ENCODE data around the gene CCDC102B. TPM values are rescaled to one million over a fixed set of nuclear protein-coding genes. Genes with fewer than 3 reads are reported as not detected.

The CCDC102B gene
- polyA plus RNA-seq, 1 donor, result 8.2 TPM

DNA sequence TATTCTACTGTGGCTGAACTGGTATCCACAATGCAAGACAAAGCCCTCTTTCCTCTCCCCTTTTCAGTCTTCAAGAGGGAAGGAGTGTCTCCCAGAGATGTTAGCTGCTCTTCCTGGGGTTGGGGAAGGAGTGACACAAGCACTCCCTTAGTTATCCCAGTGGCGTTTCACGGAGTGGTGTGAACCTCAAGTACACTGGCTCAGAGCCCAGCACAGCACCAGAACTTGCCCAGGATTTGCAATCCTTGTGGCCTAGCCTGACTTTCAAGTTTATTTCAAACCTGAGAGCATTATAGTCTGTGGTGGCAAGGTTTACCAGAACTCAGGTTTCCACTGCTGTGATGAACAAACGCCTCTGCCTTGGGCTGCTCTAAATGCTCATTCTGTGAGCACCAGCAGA is 162.5 kb downstream of the CCDC102B start:
- no peaks in the 10 kb centered on the region for H3K27me3 ChIP-seq (ENCODE audit: control insufficient read depth, insufficient read depth, low read length)
- no peaks in the 10 kb centered on the region for H3K9me3 ChIP-seq (ENCODE audit: control insufficient read depth, low read depth, low read length)
- no CpG with 5 or more reads among the region's 3 CpGs for WGBS (ENCODE audit: insufficient coverage, low lambda C conversion rate)
- H3K4me1 ChIP-seq (ENCODE audit: control insufficient read depth, insufficient read depth, low read length), result no peaks in the 10 kb centered on the region
- no peaks in the 10 kb centered on the region for H3K36me3 ChIP-seq (ENCODE audit: control insufficient read depth, insufficient read depth, low read length)
- DNase-seq, result peak in 1 of 2 donors; percentile 4
- H3K27ac ChIP-seq (ENCODE audit: low read length), result no peak overlapping the region
- no peak overlapping the region for H3K4me3 ChIP-seq (ENCODE audit: low read length)

DNA sequence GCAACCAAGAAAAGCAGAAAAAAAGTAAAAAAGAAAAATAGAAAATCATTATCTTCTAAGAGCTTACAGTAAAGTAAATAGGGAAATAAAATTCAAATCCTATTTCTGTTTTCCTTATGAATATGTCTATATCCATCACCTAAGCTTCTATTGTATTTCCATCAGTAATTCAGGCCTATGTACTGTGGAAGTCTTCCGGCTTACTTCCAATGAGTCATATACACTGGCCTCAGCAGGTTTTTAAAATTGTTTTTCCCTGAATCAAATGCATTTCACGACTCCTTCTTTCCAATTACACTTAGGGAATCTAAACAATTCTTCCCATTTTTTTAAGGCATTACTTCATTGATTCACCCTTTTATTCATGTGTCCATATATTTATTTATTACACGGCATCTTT is 164.7 kb downstream of the CCDC102B start:
- no peaks in the 10 kb centered on the region for H3K36me3 ChIP-seq (ENCODE audit: control insufficient read depth, insufficient read depth, low read length)
- H3K9me3 ChIP-seq (ENCODE audit: control insufficient read depth, low read depth, low read length), result no peaks in the 10 kb centered on the region
- WGBS (ENCODE audit: insufficient coverage, low lambda C conversion rate), result 95% methylated on average over 2 of the region's 3 CpGs
- DNase-seq, result no peak
- H3K4me3 ChIP-seq (ENCODE audit: low read length), result no peak overlapping the region
- no peak overlapping the region for H3K27ac ChIP-seq (ENCODE audit: low read length)
- H3K4me1 ChIP-seq (ENCODE audit: control insufficient read depth, insufficient read depth, low read length), result no peaks in the 10 kb centered on the region
- no peaks in the 10 kb centered on the region for H3K27me3 ChIP-seq (ENCODE audit: control insufficient read depth, insufficient read depth, low read length)

DNA sequence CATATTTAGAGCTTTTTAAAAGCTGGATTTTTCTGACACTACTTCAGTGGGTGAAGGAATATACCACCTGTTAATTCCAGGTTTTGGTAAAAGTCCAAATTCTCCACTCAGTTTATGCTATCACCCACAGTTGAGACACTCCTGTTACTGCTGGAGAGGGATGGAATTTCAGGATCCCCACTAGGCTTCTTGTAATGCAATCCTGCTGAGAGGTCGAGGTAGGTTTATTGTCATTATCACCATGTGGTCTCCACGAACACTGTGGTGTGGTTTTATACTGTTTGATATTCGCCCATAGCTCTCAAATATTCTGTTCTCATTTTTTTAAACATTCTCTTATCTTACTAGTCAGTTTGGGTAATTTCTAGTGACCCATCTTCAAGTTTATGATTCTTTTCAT is 167.9 kb downstream of the CCDC102B start:
- Histone ChIP-seq H3K4me1 (ENCODE audit: control insufficient read depth, insufficient read depth, low read length) (no peaks in the 10 kb centered on the region), H3K9me3 (ENCODE audit: control insufficient read depth, low read depth, low read length) (no peaks in the 10 kb centered on the region), H3K36me3 (ENCODE audit: control insufficient read depth, insufficient read depth, low read length) (no peaks in the 10 kb centered on the region), H3K4me3 (ENCODE audit: low read length) (no peak overlapping the region), H3K27ac (ENCODE audit: low read length) (no peak overlapping the region), H3K27me3 (ENCODE audit: control insufficient read depth, insufficient read depth, low read length) (no peaks in the 10 kb centered on the region)
- WGBS (ENCODE audit: insufficient coverage, low lambda C conversion rate), result 86% methylated on average over 1 of the region's 3 CpGs
- DNase-seq, result peak in 1 of 2 donors; percentile 8

DNA sequence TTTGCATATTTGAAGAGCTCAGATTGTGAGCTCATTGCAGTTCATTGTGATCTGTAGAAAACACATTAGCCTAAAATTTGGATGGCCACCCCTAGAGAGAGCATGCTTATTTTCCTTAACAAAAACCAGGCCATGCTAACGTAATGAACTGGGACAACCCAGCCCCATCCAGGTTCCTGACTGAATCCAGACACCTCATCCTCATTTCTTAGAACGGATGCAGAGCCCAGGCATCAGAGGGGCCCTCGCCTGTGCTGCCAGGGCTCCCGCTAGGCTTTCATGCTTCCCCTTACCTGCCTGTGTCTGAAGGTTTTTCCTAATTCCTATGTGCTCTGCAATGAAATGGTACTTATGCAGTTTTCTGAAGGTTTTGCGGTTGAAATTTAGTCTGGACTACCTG is 171.1 kb downstream of the CCDC102B start:
- 90% methylated on average over 2 of the region's 5 CpGs for WGBS (ENCODE audit: insufficient coverage, low lambda C conversion rate)
- Histone ChIP-seq H3K27ac (ENCODE audit: low read length) (no peak overlapping the region), H3K4me3 (ENCODE audit: low read length) (no peak overlapping the region), H3K4me1 (ENCODE audit: control insufficient read depth, insufficient read depth, low read length) (no peaks in the 10 kb centered on the region), H3K9me3 (ENCODE audit: control insufficient read depth, low read depth, low read length) (no peaks in the 10 kb centered on the region), H3K36me3 (ENCODE audit: control insufficient read depth, insufficient read depth, low read length) (no peaks in the 10 kb centered on the region), H3K27me3 (ENCODE audit: control insufficient read depth, insufficient read depth, low read length) (no peaks in the 10 kb centered on the region)
- DNase-seq, result no peak

DNA sequence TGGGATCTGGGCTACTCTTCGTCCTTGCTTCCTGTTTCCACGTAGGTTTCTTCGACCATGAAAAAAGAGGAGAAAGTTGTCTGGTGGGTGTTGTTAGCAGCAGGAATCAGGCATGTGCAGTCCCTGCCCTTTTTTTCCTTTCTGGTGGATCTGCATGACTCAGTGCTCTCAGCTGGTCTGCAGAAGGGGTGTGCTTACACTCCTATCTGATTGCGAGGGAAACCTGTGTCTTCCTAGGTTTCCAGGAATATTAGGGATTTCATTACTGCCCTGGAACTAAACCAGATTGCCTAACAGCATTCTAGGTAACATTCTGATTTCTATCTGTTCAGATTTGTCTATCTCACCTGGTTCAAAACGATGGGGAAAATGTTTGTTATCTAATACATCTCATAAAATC is 174.3 kb downstream of the CCDC102B start:
- Histone ChIP-seq H3K27ac (ENCODE audit: low read length) (no peak overlapping the region), H3K36me3 (ENCODE audit: control insufficient read depth, insufficient read depth, low read length) (no peaks in the 10 kb centered on the region), H3K9me3 (ENCODE audit: control insufficient read depth, low read depth, low read length) (no peaks in the 10 kb centered on the region), H3K4me3 (ENCODE audit: low read length) (no peak overlapping the region), H3K27me3 (ENCODE audit: control insufficient read depth, insufficient read depth, low read length) (no peaks in the 10 kb centered on the region), H3K4me1 (ENCODE audit: control insufficient read depth, insufficient read depth, low read length) (no peaks in the 10 kb centered on the region)
- no CpG with 5 or more reads among the region's 5 CpGs for WGBS (ENCODE audit: insufficient coverage, low lambda C conversion rate)
- no peak for DNase-seq

DNA sequence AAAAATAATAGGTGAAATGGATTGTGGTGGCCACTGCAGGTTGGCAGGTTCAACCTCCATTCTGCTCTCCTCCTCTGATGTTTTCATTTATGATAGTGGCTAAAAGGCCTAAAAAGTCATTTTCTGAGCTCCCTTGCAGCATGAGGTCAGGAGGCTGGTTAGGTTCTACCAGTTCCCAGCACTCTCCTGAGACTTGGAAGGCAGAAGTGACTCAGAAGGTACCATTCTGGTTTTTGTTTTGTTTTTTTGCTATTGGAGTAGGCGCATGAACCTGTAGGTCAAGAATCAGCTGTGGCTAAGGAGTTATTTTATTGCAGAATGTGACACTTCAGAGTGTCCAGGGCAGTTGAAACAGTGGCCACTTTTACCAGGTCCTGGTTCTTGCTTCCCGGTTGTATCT is 181.9 kb downstream of the CCDC102B start:
- Histone ChIP-seq H3K4me3 (ENCODE audit: low read length) (no peak overlapping the region), H3K27me3 (ENCODE audit: control insufficient read depth, insufficient read depth, low read length) (no peaks in the 10 kb centered on the region), H3K4me1 (ENCODE audit: control insufficient read depth, insufficient read depth, low read length) (no peaks in the 10 kb centered on the region), H3K9me3 (ENCODE audit: control insufficient read depth, low read depth, low read length) (no peaks in the 10 kb centered on the region), H3K36me3 (ENCODE audit: control insufficient read depth, insufficient read depth, low read length) (no peaks in the 10 kb centered on the region), H3K27ac (ENCODE audit: low read length) (no peak overlapping the region)
- DNase-seq, result no peak
- WGBS (ENCODE audit: insufficient coverage, low lambda C conversion rate), result no CpG with 5 or more reads among the region's 2 CpGs

DNA sequence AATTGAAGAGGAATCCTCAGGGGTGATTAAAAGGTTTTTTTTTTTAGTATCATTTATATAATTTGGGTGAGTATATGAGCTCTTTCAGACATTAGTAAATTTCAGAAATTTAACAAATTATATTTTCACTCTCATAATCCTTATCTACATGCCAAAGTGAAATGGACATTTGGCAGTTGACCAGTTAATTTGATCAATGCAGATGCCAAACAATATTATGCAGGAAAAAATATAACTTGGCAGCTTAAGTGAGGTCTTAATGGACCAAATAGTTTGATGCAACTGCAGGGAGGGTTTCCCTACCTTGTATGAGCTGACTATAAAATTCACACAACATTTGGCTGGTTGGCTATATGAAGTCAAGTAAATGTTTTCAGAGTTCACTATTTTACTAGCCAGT is 185.2 kb downstream of the CCDC102B start:
- H3K36me3 ChIP-seq (ENCODE audit: control insufficient read depth, insufficient read depth, low read length), result no peaks in the 10 kb centered on the region
- H3K27me3 ChIP-seq (ENCODE audit: control insufficient read depth, insufficient read depth, low read length), result no peaks in the 10 kb centered on the region
- H3K4me1 ChIP-seq (ENCODE audit: control insufficient read depth, insufficient read depth, low read length), result no peaks in the 10 kb centered on the region
- no peak overlapping the region for H3K4me3 ChIP-seq (ENCODE audit: low read length)
- DNase-seq, result no peak
- H3K9me3 ChIP-seq (ENCODE audit: control insufficient read depth, low read depth, low read length), result no peaks in the 10 kb centered on the region
- no peak overlapping the region for H3K27ac ChIP-seq (ENCODE audit: low read length)

DNA sequence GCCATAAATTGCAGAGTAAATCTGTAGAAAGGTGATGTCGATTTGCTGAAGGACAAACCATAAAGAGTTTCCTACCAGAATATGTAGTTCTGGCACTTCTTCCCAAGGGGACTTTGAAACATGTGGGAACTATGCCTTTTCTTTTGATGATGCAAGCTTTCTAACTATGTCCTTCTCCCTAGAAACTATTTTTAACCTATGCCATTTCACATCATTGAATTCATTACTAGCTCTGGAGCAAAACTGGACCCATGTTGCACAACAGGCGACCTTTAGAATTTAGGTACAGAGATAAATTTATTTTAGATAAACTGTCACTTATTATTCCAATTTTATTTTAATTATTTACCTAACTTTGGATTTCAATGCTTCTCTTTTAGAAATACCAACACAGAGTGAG is 186.5 kb downstream of the CCDC102B start:
- Histone ChIP-seq H3K27me3 (ENCODE audit: control insufficient read depth, insufficient read depth, low read length) (no peaks in the 10 kb centered on the region), H3K4me3 (ENCODE audit: low read length) (no peak overlapping the region), H3K27ac (ENCODE audit: low read length) (no peak overlapping the region), H3K9me3 (ENCODE audit: control insufficient read depth, low read depth, low read length) (no peaks in the 10 kb centered on the region), H3K4me1 (ENCODE audit: control insufficient read depth, insufficient read depth, low read length) (no peaks in the 10 kb centered on the region), H3K36me3 (ENCODE audit: control insufficient read depth, insufficient read depth, low read length) (no peaks in the 10 kb centered on the region)
- WGBS (ENCODE audit: insufficient coverage, low lambda C conversion rate), result 100% methylated on average over 1 of the region's 2 CpGs
- DNase-seq, result no peak

DNA sequence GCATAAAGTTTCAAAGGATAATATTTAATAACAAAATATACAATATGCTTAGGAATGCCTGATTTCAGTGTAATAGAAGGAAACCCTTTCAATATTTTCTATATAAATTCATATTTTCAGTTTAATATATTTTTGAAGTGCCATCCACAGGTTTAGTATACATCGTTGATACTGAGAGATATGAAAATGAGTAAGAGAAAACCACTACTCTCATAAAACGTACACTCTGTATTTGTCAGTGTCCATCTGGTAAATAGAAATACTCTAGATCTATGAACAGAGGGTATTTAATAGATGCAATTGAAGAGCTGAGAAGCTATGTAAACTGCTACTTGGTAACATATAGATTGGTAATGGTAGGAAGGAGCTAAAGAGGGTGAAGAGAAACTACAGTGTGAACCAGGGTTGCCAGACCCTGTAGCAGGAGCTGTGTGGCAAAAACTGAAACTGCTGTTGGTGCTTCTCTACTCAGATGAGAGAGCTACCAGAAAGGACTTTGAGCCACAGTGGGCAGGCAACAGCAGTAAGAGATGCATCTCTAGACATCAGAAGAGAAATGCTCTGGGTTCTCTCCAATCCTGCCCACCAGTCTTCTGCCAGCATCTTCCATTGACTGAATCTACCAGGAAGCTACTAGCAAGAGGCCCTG is 187.4 kb downstream of the CCDC102B start:
- Histone ChIP-seq H3K4me3 (ENCODE audit: low read length) (no peak overlapping the region), H3K9me3 (ENCODE audit: control insufficient read depth, low read depth, low read length) (no peaks in the 10 kb centered on the region), H3K4me1 (ENCODE audit: control insufficient read depth, insufficient read depth, low read length) (no peaks in the 10 kb centered on the region), H3K27me3 (ENCODE audit: control insufficient read depth, insufficient read depth, low read length) (no peaks in the 10 kb centered on the region), H3K27ac (ENCODE audit: low read length) (no peak overlapping the region), H3K36me3 (ENCODE audit: control insufficient read depth, insufficient read depth, low read length) (no peaks in the 10 kb centered on the region)
- DNase-seq, result no peak
- 100% methylated on average over 2 of the region's 2 CpGs for WGBS (ENCODE audit: insufficient coverage, low lambda C conversion rate)

DNA sequence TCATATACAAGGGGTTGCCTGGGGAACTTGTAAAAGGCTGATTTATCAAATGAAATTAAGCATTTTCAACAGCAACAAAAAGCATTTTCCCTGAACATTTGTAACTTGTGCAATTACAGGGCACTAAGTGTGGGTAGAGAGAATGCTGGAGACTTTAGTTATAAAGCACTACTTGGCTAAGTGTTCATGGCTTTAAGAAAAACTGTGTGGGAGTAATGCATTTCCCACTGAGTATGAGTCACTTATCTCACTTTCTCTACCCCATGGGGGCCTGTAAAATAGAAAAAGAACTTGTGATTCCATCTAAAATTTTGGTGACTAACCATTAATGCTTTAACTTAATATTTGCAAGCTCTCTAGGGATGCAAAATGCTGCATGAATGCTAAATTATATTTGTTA is 193.4 kb downstream of the CCDC102B start:
- H3K9me3 ChIP-seq (ENCODE audit: control insufficient read depth, low read depth, low read length), result no peaks in the 10 kb centered on the region
- no peak for DNase-seq
- no peak overlapping the region for H3K27ac ChIP-seq (ENCODE audit: low read length)
- H3K36me3 ChIP-seq (ENCODE audit: control insufficient read depth, insufficient read depth, low read length), result no peaks in the 10 kb centered on the region
- H3K4me1 ChIP-seq (ENCODE audit: control insufficient read depth, insufficient read depth, low read length), result no peaks in the 10 kb centered on the region
- H3K4me3 ChIP-seq (ENCODE audit: low read length), result no peak overlapping the region
- no peaks in the 10 kb centered on the region for H3K27me3 ChIP-seq (ENCODE audit: control insufficient read depth, insufficient read depth, low read length)

DNA sequence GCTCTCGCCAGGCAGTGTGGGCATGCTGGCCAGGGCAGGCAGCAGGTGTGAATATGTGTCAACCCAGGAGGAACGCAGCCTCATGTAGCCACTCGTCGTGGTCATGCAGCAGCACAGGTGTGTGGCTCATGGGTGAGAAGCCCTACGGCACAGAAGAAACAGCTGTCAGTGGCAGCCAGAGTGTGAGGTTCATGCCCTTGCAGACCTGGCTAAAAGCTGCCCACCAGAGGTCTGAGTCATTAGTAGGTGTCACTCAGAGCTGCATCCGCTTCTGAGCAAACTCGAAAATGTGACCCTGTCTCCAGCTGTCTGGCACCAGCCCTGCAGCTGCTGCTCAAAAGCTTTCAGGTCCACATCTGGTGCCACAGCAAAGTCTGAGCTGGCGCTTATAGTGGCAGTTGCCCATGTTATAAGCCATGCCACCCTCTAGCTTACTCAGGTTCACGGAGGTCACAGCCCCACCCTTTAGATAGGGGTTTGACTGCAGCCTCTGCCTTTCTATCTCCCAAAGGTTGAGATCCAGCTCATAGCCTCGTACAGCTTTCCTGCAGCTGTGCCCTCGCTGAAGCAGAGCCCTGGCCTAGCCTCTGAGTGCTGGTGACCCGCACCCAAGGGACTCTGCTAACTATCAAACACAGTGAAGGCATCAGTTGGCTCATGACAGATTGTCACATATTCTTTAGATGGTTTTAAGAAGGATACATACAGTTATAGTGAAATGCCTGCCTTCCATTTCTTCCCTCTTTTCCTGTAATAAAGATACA is 195.0 kb downstream of the CCDC102B start:
- no peak overlapping the region for H3K4me3 ChIP-seq (ENCODE audit: low read length)
- H3K36me3 ChIP-seq (ENCODE audit: control insufficient read depth, insufficient read depth, low read length), result no peaks in the 10 kb centered on the region
- no peaks in the 10 kb centered on the region for H3K9me3 ChIP-seq (ENCODE audit: control insufficient read depth, low read depth, low read length)
- DNase-seq, result no peak
- H3K4me1 ChIP-seq (ENCODE audit: control insufficient read depth, insufficient read depth, low read length), result no peaks in the 10 kb centered on the region
- WGBS (ENCODE audit: insufficient coverage, low lambda C conversion rate), result no CpG with 5 or more reads among the region's 12 CpGs
- H3K27ac ChIP-seq (ENCODE audit: low read length), result no peak overlapping the region
- H3K27me3 ChIP-seq (ENCODE audit: control insufficient read depth, insufficient read depth, low read length), result no peaks in the 10 kb centered on the region

All from large intestine (tissue), 3 donors.